HepG2 (cell line): ENCODE measurements around the gene CD7. TPM values are rescaled to one million over a fixed set of nuclear protein-coding genes. Genes with fewer than 3 reads are reported as not detected.

Experiments
- JUND ChIP-seq: sonication (generic); formaldehyde crosslinking; IDR thresholded peaks from 2 replicates; pipeline ENCODE4 v1.8.0; 2022; ENCODE audit warnings: mild to moderate bottlenecking, missing genetic modification reagents
- KLF12 ChIP-seq: sonication (generic); formaldehyde crosslinking; IDR thresholded peaks from 2 replicates; pipeline ENCODE4 v1.4.0; 2020; ENCODE audit warnings: missing genetic modification reagents, borderline replicate concordance
- KLF13 ChIP-seq: sonication (generic); formaldehyde crosslinking; IDR thresholded peaks from 2 replicates; pipeline ENCODE4 v1.4.0; 2020; ENCODE audit warnings: mild to moderate bottlenecking, missing genetic modification reagents
- KLF9 ChIP-seq: IDR thresholded peaks from 2 replicates; pipeline ENCODE4 v1.6.1; 2016; ENCODE audit warnings: low read depth
- NFYC ChIP-seq: IDR thresholded peaks from 2 replicates; pipeline ENCODE4 v1.6.1; 2016; ENCODE audit warnings: missing genetic modification reagents, missing compliant biosample characterization
- REST ChIP-seq, 2 experiments: IDR thresholded peaks; 2 replicates each; pipeline ENCODE4 v1.6.1; 2011 to 2012; ENCODE audit warnings: low read length in 2 of 2, borderline replicate concordance in 1 of 2, low read depth in 1 of 2, mild to moderate bottlenecking in 1 of 2, moderate library complexity in 1 of 2
- ZNF24 ChIP-seq: fragments of 450-650 bp; IDR thresholded peaks from 2 replicates; pipeline ENCODE4 v1.6.1; 2017; ENCODE audit warnings: antibody characterized with exemption, mild to moderate bottlenecking
- ZNF296 ChIP-seq: sonication (generic); formaldehyde crosslinking; conservative IDR thresholded peaks from 2 replicates; pipeline ENCODE4 v1.5.0; 2020; ENCODE audit warnings: mild to moderate bottlenecking, missing genetic modification reagents
- ZNF530 ChIP-seq: sonication (generic); formaldehyde crosslinking; IDR thresholded peaks from 2 replicates; pipeline ENCODE4 v1.5.0; 2020; ENCODE audit warnings: low read depth, mild to moderate bottlenecking, missing genetic modification reagents
- ZNF709 ChIP-seq: sonication (generic); formaldehyde crosslinking; IDR thresholded peaks from 2 replicates; pipeline ENCODE4 v1.5.0; 2020; ENCODE audit warnings: mild to moderate bottlenecking, missing genetic modification reagents
- ZNF772 ChIP-seq: sonication (generic); formaldehyde crosslinking; IDR thresholded peaks from 2 replicates; pipeline ENCODE4 v1.5.0; 2020; ENCODE audit warnings: mild to moderate bottlenecking, missing genetic modification reagents
- ZNF775 ChIP-seq: sonication (generic); formaldehyde crosslinking; IDR thresholded peaks from 2 replicates; pipeline ENCODE4 v1.4.0; 2020; ENCODE audit warnings: missing genetic modification reagents, mild to moderate bottlenecking, moderate library complexity, borderline replicate concordance
- ZNF878 ChIP-seq: sonication (generic); formaldehyde crosslinking; IDR thresholded peaks from 2 replicates; pipeline ENCODE4 v1.8.1; 2023; ENCODE audit warnings: mild to moderate bottlenecking, missing genetic modification reagents, moderate library complexity
- polyA plus RNA-seq, 8 experiments: library from polyadenylated mRNA; depleted of rRNA in 3 of 8; stranded (reverse) in 7 of 8; unstranded in 1 of 8; fragments of >200 nt; fragmentation: Illumina TruSeq in 4 of 8; extraction: Trizol in 4 of 8; gene quantifications; 2 replicates each; pipeline versions ENCODE4 v1.2.1 to v1.2.3, GENCODE V29; 2011 to 2016; ENCODE audit warnings: low read depth in 4 of 8, missing spikeins in 1 of 8, mixed read lengths in 1 of 8; ENCODE audit not compliant: insufficient read depth in 1 of 8
- total RNA-seq, 5 experiments: library from RNA; depleted of rRNA; stranded (reverse); fragments of >200 nt; fragmentation: Illumina TruSeq; extraction: Trizol; gene quantifications; 2 replicates each; pipeline ENCODE4 v1.2.3, GENCODE V29; 2016; ENCODE audit warnings: low read depth in 1 of 5
- TF ChIP-seq, protein P1 (sequence below): sonication (generic); formaldehyde crosslinking; IDR thresholded peaks from 2 replicates; pipeline ENCODE4 v1.4.0; 2020; ENCODE audit warnings: missing genetic modification reagents, borderline replicate concordance
- TF ChIP-seq, protein P2 (sequence below): sonication (generic); formaldehyde crosslinking; conservative IDR thresholded peaks from 2 replicates; pipeline ENCODE4 v1.8.0; 2022; ENCODE audit warnings: low read depth, missing genetic modification reagents
- TF ChIP-seq, protein P3 (sequence below): sonication (generic); formaldehyde crosslinking; IDR thresholded peaks from 2 replicates; pipeline ENCODE4 v1.5.1; 2020; ENCODE audit warnings: missing genetic modification reagents, mild to moderate bottlenecking, borderline replicate concordance

CD7 gene
- total and polyA plus RNA-seq, 2 of the 13 experiments (the other 11 are each of a cell fraction or from before 2014, with no cell fraction given) = 67.6 to 76.4 TPM

- TF ChIP-seq, protein P1, sequence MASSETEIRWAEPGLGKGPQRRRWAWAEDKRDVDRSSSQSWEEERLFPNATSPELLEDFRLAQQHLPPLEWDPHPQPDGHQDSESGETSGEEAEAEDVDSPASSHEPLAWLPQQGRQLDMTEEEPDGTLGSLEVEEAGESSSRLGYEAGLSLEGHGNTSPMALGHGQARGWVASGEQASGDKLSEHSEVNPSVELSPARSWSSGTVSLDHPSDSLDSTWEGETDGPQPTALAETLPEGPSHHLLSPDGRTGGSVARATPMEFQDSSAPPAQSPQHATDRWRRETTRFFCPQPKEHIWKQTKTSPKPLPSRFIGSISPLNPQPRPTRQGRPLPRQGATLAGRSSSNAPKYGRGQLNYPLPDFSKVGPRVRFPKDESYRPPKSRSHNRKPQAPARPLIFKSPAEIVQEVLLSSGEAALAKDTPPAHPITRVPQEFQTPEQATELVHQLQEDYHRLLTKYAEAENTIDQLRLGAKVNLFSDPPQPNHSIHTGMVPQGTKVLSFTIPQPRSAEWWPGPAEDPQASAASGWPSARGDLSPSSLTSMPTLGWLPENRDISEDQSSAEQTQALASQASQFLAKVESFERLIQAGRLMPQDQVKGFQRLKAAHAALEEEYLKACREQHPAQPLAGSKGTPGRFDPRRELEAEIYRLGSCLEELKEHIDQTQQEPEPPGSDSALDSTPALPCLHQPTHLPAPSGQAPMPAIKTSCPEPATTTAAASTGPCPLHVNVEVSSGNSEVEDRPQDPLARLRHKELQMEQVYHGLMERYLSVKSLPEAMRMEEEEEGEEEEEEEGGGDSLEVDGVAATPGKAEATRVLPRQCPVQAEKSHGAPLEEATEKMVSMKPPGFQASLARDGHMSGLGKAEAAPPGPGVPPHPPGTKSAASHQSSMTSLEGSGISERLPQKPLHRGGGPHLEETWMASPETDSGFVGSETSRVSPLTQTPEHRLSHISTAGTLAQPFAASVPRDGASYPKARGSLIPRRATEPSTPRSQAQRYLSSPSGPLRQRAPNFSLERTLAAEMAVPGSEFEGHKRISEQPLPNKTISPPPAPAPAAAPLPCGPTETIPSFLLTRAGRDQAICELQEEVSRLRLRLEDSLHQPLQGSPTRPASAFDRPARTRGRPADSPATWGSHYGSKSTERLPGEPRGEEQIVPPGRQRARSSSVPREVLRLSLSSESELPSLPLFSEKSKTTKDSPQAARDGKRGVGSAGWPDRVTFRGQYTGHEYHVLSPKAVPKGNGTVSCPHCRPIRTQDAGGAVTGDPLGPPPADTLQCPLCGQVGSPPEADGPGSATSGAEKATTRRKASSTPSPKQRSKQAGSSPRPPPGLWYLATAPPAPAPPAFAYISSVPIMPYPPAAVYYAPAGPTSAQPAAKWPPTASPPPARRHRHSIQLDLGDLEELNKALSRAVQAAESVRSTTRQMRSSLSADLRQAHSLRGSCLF = no peak
- no peak for TF ChIP-seq ZNF530 (CRISPR knock-in tag)
- TF ChIP-seq ZNF772 (CRISPR knock-in tag) = peak; percentile 75
- no peak for TF ChIP-seq ZNF878 (CRISPR knock-in tag)
- TF ChIP-seq, protein P2, sequence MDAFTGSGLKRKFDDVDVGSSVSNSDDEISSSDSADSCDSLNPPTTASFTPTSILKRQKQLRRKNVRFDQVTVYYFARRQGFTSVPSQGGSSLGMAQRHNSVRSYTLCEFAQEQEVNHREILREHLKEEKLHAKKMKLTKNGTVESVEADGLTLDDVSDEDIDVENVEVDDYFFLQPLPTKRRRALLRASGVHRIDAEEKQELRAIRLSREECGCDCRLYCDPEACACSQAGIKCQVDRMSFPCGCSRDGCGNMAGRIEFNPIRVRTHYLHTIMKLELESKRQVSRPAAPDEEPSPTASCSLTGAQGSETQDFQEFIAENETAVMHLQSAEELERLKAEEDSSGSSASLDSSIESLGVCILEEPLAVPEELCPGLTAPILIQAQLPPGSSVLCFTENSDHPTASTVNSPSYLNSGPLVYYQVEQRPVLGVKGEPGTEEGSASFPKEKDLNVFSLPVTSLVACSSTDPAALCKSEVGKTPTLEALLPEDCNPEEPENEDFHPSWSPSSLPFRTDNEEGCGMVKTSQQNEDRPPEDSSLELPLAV (CRISPR knock-in tag) = no peak
- no peak for TF ChIP-seq ZNF296 (CRISPR knock-in tag)
- peak; percentile 95; the same call in 1 of the 2 replicates for TF ChIP-seq KLF12 (CRISPR knock-in tag)
- TF ChIP-seq ZNF709 (CRISPR knock-in tag) = peak; percentile 87; the same call in 1 of the 2 replicates
- no peak for TF ChIP-seq ZNF24
- TF ChIP-seq NFYC (CRISPR knock-in tag) = no peak
- no peak for TF ChIP-seq KLF9 (CRISPR knock-in tag)
- no peak for TF ChIP-seq REST (IDR thresholded peaks at IDR 0.05; ENCODE audit: borderline replicate concordance in 1 of 2, low read depth in 1 of 2, low read length in 2 of 2)
- no peak for TF ChIP-seq KLF13 (CRISPR knock-in tag)
- TF ChIP-seq ZNF775 (CRISPR knock-in tag) = no peak
- TF ChIP-seq, protein P3, sequence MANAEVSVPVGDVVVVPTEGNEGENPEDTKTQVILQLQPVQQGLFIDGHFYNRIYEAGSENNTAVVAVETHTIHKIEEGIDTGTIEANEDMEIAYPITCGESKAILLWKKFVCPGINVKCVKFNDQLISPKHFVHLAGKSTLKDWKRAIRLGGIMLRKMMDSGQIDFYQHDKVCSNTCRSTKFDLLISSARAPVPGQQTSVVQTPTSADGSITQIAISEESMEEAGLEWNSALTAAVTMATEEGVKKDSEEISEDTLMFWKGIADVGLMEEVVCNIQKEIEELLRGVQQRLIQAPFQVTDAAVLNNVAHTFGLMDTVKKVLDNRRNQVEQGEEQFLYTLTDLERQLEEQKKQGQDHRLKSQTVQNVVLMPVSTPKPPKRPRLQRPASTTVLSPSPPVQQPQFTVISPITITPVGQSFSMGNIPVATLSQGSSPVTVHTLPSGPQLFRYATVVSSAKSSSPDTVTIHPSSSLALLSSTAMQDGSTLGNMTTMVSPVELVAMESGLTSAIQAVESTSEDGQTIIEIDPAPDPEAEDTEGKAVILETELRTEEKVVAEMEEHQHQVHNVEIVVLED (CRISPR knock-in tag) = peak; percentile 84
- peak; percentile 38; the same call in 1 of the 2 replicates for TF ChIP-seq JUND (CRISPR knock-in tag)
These were observed 11.0 kb upstream of the CD7 start (continued) for GRCh38 chr17:82328141-82328993.
